ENCODE results near the gene PLEKHM2. TPM values are rescaled to one million over a fixed set of nuclear protein-coding genes. Genes with fewer than 3 reads are reported as not detected.

The PLEKHM2 gene
- total RNA-seq, 1 donor from 2014 or later, result 105 TPM

DNA sequence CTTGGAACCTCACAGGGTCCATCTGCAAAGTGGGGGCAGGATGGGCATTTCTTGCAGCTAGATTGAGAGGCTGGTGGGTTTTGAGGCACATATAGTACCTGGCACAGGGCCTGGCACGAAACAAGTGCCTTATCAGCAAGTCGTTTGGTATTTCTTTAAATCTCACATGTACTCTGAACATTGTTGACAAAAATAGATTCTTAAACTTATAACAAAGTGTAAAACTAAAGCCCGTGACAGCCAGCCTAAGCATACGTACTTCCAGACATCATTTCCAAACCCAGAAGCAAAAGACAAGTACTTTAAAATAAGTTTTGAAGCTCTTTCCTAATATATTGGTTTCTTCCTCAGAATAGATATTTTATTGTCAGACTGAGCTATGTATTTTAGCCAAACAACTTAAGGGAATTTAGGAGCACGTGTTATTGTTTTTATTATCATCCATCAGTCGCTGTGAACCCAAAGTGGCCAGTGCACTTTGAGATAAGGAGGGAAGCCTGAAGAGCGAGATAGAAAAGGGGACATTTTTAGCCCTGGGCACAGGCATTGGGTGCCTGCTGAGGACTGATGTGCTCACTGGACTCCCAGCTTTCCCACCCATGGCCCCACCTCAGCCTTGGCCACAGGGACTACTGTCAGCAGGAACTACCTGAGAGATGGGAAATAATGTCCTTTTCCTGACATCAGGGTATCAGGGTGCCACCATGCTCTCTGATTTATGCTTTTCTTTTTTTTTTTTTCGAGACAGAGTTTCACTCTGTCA, 77.4 kb downstream of the PLEKHM2 start:
- no peak overlapping the region for H3K27ac Mint-ChIP-seq
- no peak for DNase-seq
- peaks cover 34% of the 10 kb centered on the region for H3K27me3 Mint-ChIP-seq
- intact Hi-C loops (cut with micrococcal nuclease), result no loop called here
- no peak overlapping the region for H3K4me3 Mint-ChIP-seq
- H3K4me1 Mint-ChIP-seq, result peaks cover 12% of the 10 kb centered on the region
- no peaks in the 10 kb centered on the region for H3K36me3 Mint-ChIP-seq (ENCODE audit: low read depth)
- no peak for ATAC-seq (ENCODE audit: low read depth)
- H3K9me3 Mint-ChIP-seq, result no peaks in the 10 kb centered on the region
- CTCF ChIA-PET, result no interaction called here
- POLR2A ChIA-PET, result interaction anchor here (0.6 kb wide), 1 partner anchor 90 kb away, joined by 3 read pairs; no protein-coding TSS in a partner anchor
- TF ChIP-seq, protein P1, sequence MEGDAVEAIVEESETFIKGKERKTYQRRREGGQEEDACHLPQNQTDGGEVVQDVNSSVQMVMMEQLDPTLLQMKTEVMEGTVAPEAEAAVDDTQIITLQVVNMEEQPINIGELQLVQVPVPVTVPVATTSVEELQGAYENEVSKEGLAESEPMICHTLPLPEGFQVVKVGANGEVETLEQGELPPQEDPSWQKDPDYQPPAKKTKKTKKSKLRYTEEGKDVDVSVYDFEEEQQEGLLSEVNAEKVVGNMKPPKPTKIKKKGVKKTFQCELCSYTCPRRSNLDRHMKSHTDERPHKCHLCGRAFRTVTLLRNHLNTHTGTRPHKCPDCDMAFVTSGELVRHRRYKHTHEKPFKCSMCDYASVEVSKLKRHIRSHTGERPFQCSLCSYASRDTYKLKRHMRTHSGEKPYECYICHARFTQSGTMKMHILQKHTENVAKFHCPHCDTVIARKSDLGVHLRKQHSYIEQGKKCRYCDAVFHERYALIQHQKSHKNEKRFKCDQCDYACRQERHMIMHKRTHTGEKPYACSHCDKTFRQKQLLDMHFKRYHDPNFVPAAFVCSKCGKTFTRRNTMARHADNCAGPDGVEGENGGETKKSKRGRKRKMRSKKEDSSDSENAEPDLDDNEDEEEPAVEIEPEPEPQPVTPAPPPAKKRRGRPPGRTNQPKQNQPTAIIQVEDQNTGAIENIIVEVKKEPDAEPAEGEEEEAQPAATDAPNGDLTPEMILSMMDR (IDR thresholded peaks at IDR 0.05), result no peak

DNA sequence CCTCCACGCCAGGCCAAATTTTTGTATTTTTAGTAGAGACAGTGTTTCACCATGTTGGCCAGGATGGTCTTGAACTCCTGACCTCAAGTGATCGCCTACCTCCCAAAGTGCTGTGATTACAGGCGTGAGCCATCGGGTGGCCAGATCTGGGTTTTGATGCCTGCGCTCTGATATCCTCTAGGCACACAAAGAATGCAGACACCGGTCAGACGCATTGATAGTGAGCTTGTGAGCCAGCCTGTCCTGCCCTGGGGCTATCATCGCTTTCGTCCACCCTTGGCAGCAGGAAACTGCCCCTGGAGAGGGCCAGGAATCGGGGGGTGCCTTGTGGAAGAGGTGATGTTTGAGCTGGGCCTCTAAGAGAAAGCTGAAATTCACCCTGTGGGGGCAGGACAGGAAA, 78.4 kb downstream of the PLEKHM2 start:
- Mint-ChIP-seq H3K27ac (no peak overlapping the region), H3K4me1 (peaks cover 7% of the 10 kb centered on the region), H3K4me3 (no peak overlapping the region), H3K27me3 (peaks cover 29% of the 10 kb centered on the region), H3K36me3 (ENCODE audit: low read depth) (no peaks in the 10 kb centered on the region), H3K9me3 (no peaks in the 10 kb centered on the region)
- intact Hi-C loops (cut with micrococcal nuclease), result no loop called here
- TF ChIP-seq, protein P1 (IDR thresholded peaks at IDR 0.05), result no peak
- ATAC-seq (ENCODE audit: low read depth) (no peak), DNase-seq (no peak)
- POLR2A ChIA-PET, result no interaction called here
- CTCF ChIA-PET, result no interaction called here

DNA sequence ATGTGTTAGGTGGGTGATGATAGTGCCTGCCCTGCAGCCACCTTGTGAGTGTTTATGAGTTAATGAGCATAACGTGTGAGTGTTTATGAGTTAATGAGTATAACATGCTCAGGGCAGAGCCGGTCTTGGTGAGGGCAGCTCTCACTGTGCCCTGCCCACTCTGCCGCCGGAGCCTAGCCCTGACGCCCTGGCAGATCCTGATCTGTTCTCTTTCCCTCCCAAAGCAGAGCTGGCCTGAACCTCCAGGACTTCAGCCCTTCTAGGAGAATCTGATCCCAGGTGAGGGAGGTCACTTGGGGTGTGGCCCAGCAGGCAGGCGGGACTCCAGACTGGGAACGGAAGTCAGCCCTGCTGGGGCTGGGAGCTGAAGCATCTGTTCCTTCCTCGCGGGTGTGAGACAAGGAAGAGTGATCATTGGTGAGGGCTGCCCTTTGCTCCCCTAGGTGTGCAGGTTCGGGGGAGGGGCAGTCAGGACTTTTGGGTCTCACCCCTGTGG, 80.2 kb downstream of the PLEKHM2 start:
- H3K9me3 Mint-ChIP-seq, result no peaks in the 10 kb centered on the region
- H3K27me3 Mint-ChIP-seq, result peaks cover 29% of the 10 kb centered on the region
- ChIA-PET POLR2A (no interaction called here), CTCF (no interaction called here)
- no peak overlapping the region for H3K4me3 Mint-ChIP-seq
- ATAC-seq (ENCODE audit: low read depth) (no peak), DNase-seq (no peak)
- no peak overlapping the region for H3K27ac Mint-ChIP-seq
- TF ChIP-seq, protein P1 (IDR thresholded peaks at IDR 0.05), result no peak
- intact Hi-C loops (cut with micrococcal nuclease), result no loop called here
- H3K4me1 Mint-ChIP-seq, result peaks cover 2% of the 10 kb centered on the region
- no peaks in the 10 kb centered on the region for H3K36me3 Mint-ChIP-seq (ENCODE audit: low read depth)

DNA sequence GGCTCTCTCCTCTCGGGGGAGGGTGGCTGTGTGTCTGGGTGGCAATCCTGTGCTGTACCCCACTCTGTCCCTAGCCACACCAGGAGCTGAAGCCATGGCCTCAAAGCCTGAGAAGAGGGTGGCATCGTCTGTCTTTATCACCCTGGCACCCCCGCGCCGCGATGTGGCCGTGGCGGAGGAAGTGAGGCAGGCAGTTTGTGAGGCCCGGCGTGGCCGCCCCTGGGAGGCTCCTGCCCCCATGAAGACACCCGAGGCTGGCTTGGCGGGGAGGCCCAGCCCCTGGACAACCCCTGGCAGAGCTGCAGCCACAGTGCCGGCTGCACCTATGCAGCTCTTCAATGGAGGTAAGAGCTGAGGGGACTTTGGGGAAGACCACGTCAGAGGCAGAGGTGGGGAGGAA, 80.8 kb downstream of the PLEKHM2 start:
- Mint-ChIP-seq H3K27ac (no peak overlapping the region), H3K27me3 (peaks cover 26% of the 10 kb centered on the region), H3K4me3 (no peak overlapping the region), H3K36me3 (ENCODE audit: low read depth) (no peaks in the 10 kb centered on the region), H3K9me3 (no peaks in the 10 kb centered on the region), H3K4me1 (no peaks in the 10 kb centered on the region)
- intact Hi-C loops (cut with micrococcal nuclease), result no loop called here
- ChIA-PET CTCF (interaction anchor here (1.0 kb wide), 1 partner anchor 27 kb away, joined by 4 read pairs; no protein-coding TSS in a partner anchor), POLR2A (no interaction called here)
- TF ChIP-seq, protein P1 (IDR thresholded peaks at IDR 0.05), result no peak
- DNase-seq (no peak), ATAC-seq (ENCODE audit: low read depth) (no peak)

DNA sequence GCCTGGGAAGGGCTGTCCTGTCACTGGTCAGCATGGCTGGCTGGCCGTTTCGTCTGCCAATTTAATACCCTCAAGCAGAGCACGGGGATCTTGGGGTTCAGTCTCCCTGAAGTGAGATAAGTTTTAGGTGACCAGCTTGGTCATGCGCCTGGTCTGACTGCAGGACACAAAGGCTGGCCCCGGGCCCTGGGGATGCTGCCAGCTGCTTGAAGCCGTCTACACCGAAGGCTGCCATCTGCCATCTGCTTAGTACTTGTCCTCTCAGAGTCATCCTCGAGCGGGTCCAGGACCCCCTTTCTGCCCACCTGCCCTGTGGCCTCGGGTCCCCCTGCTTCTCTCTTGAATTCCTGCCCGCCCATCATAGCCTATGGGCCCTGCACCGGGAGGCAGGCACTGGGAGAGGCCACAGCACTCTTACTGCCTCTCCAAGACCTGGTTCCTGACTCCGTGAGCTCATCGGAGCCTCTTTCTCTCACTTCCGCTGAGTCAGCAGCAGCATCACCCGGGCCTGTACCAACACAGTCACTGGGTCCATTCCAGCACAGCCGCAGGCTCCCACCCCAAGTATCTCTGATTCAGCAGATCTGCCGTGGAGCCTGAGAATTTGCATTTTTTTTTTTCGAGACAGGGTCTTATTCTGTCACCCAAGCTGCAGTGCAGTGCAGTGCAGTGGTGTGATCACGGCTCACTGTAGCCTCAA, 81.5 kb downstream of the PLEKHM2 start:
- intact Hi-C loops (cut with micrococcal nuclease), result no loop called here
- H3K36me3 Mint-ChIP-seq (ENCODE audit: low read depth), result no peaks in the 10 kb centered on the region
- TF ChIP-seq, protein P1 (IDR thresholded peaks at IDR 0.05), result no peak
- H3K4me1 Mint-ChIP-seq, result no peaks in the 10 kb centered on the region
- peaks cover 26% of the 10 kb centered on the region for H3K27me3 Mint-ChIP-seq
- H3K9me3 Mint-ChIP-seq, result no peaks in the 10 kb centered on the region
- ATAC-seq (ENCODE audit: low read depth) (no peak), DNase-seq (no peak)
- ChIA-PET CTCF (interaction anchor here (1.0 kb wide), 1 partner anchor 26 kb away, joined by 4 read pairs; no protein-coding TSS in a partner anchor), POLR2A (interaction anchor here (0.6 kb wide), 1 partner anchor 36 kb away, joined by 5 read pairs; no protein-coding TSS in a partner anchor)
- no peak overlapping the region for H3K4me3 Mint-ChIP-seq
- no peak overlapping the region for H3K27ac Mint-ChIP-seq

Measured in activated B cell treated with CpG ODN at 0.5 μM for 24 hours (primary cell).